A549 (cell line): ENCODE results near the gene C19orf53.

Experiments used
- CTCF ChIP-seq: fragments of >200 bp; sonication (Bioruptor Twin); formaldehyde crosslinking; IDR thresholded peaks from 3 replicates; pipeline ENCODE4 v1.5.1; 2016
- TP53 ChIP-seq: fragments of 250-450 bp; sonication (Bioruptor Pico); IDR thresholded peaks from 2 replicates; pipeline ENCODE4 v1.5.0; 2021; ENCODE audit warnings: mild to moderate bottlenecking, moderate library complexity

- TF ChIP-seq CTCF (no peak), TP53 (CRISPR knock-in tag) (no peak)
Observed at GRCh38 chr19:13782537-13782936, 8.3 kb downstream of the C19orf53 start.
